ENCODE results near the gene HS3ST5.
"Not testable (repeated sequence)": the region's sequence is repeated elsewhere in the genome, so short reads cannot be mapped to it uniquely, and the experiment has no call there.

The HS3ST5 gene

DNA sequence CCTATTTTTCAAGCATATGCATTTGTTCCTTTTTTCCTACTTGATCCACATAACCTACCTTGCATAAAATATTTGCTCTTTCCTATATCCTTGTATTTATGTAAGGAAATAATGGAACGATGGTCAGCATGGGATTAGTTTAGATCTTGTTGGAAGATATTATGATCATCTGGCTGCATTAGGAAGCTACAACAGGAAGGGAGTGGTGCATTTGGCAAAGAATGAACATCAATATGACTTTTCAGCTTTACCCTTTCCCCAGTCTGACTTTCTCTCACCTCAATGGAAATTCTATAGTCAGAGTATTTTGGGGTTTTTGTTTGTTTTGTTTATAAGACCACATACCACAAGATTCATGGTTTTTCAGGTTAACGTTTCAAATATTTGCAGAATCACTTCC, 66.0 kb downstream of the HS3ST5 start:
- DNase-seq (ENCODE audit: low read depth in 2 of 2) = no peak

DNA sequence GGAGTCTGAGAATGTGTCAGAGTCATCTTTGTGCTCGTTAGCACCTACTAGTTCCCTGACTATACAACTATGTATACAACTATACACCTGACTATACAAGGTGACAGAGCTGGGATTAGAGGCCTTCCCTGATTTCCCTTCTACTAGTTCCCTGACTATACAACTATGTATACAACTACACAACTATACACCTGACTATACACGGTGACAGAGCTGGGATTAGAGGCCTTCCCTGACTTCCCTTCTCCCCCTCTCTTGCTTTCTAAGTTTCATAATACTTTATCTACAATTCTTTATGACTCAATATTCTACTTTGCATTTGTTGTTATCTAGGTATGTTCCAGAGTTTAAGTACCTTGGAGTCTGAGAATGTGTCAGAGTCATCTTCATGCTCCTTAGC, 68.0 kb downstream of the HS3ST5 start:
- no peak for DNase-seq (ENCODE audit: low read depth in 2 of 2)

DNA sequence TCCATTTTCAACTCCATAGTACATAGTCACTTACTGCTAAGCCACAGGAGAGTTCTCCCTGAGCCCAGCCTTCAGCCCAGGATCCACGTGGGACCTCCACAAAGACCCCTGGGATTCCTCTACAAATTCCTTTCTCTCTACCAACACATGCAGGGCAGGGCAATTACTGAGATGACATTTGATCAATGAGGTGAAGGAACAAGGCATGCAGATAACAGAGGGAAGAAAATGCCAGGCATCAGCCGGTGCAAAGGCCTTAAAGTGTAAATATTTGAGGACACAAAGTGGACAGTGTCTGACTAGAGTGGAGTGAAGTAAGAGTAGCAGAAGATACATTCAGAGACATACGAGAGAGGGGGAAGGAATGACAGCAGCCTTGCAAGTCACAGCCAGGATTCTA, 70.2 kb downstream of the HS3ST5 start:
- DNase-seq (ENCODE audit: low read depth in 2 of 2) = no peak

DNA sequence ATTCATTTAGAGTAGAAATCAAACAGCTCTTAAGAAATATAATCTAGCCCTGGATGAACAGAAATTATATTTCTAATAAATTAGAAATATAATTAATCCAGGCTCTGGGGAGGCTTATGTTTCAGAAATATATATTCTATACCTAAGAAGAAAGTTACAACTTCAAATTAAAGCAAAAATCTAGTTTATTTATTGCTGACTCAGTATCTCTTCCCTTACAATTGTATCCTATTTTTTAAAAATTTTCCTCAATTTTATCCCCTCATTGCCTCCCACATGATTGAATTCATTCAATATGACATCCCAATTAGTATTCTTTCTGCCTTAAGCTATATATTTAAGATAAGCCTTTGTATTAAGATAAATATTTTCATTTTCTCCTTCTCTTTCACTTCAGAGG, 71.4 kb downstream of the HS3ST5 start:
- DNase-seq (ENCODE audit: low read depth in 2 of 2) = no peak

DNA sequence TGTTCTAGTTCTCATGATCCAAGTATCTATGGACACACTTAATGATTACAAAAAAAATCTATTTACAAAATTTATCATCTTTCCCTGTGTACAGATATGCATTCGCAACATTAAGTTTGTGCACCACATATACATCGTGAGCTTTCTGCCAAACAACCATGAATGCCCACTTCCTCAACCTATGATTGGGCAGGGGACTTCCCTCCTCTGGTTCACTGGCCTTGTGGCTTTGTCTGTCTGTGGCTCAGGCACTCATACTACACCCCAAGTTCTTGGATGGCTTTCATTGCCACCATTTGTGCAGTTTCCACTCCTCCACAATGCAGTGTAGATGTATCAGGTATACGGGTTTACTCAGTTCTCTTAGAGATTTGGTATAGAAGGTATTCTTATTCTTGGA, 74.9 kb downstream of the HS3ST5 start:
- DNase-seq (ENCODE audit: low read depth in 2 of 2) = no peak

DNA sequence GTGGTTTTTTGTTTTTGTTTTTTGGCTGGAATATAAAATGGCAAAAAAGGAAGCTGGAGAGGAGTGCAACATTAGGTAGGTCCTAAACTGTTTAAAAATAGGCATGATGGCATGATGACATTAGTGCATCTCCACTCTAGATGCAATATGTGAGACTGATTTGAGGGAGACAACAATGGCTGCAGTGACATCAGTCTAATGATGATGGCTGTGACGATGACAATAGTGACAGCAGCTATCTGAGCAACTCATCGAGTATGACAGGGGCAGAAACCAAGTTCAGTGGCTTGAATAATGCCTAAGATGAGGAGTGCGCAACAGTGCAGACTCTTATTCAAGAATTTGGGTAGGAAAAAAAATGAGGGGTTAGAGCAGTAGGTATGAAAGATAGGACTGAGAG, 82.0 kb downstream of the HS3ST5 start:
- no peak for DNase-seq (ENCODE audit: low read depth in 2 of 2)

DNA sequence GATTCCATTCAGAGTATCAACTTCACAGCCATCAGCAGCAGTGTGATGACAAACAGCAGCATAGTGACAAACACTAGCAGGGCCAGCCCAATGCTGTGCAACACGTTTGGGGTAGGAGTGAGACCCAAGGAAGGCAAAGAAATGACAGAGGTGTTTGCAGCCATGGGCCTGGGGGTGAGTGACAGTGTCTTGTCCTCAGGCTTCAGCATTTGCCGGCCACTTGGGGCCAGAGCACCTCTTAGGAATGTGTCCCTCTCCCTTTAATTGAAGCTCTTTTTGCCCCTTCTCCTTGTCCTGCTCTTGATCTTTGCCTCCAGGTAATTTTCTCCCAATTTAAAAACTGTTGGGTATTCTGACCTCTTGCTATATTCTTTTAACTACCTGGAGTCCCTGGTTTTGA, 84.4 kb downstream of the HS3ST5 start:
- DNase-seq (ENCODE audit: low read depth in 2 of 2) = no peak

DNA sequence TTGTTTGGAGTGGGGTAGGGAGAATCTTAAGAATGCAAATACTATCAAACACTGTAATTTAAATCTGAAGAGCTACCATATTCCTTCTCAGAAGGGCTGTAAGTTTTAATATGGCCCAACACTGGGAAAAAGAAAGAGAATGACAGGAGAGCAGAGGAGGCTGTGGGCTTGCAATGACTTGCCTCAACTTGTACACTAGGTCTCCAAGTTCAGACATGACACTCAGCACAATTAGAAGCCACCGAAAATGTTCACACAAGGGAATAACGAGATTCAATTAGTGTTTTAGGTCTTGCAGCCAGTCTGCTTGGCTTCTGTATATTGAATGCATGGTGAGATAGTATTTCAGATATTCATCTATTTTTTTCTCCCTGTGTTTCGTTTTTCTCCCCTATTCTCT, 89.4 kb downstream of the HS3ST5 start:
- DNase-seq (ENCODE audit: low read depth in 2 of 2) = no peak

DNA sequence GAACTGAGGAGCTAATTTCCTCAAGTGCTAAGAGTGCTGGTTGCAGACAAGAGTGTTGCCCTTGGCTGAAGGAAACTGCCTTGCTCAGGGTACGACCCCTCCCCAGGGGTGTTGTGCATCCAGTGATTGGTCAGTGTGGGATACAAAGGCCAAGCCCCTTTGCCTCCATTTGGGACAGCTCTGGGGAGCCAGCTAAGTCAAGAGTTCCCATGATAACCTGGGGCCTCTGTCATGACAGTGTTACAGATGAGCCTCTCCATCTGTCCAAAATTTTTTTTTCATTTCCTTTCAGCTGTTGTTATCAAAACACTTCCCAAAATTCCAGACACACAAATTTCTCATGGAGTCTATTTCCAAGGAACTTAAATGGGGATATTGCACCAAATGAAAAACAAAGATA, 93.3 kb downstream of the HS3ST5 start:
- no peak for DNase-seq (ENCODE audit: low read depth in 2 of 2)

DNA sequence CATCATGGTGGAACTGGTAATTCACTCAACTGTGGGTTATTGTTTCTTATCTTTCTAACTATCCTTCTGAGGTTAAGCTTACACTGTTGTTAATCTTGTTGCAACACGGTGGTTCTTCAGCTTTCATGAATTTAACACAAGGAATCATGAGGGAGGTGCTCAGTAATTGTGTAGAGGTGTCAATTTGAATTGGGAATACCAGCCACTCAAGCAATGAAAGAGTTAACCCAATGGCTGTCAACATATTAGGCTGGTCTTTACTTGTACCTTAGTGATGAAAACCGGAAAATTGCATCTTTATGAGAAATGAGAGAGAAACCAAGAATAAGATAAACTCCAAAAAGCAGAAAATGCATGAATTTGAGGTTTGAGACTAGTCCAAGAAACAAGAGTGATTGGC, 95.7 kb downstream of the HS3ST5 start:
- DNase-seq (ENCODE audit: low read depth in 2 of 2) = no peak

DNA sequence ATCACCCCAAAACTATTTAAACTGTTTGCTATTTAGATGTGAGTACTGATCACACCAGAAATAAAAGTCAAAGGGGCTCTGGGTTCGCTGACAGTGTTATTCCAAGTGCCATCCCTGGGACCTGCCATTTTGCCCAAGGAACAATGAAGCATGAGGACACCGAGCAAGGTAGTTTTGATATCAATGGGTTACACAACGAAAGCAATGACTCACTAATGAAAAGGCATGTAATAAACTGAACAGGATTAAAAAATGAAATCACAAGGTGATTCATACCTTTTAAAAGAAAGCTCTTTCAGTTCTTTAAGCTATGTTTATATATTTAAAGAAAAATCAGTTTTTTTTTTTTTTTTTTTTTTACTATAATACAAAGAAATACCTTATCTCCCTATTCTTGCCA, 102.0 kb downstream of the HS3ST5 start:
- no peak for DNase-seq (ENCODE audit: low read depth in 2 of 2)

DNA sequence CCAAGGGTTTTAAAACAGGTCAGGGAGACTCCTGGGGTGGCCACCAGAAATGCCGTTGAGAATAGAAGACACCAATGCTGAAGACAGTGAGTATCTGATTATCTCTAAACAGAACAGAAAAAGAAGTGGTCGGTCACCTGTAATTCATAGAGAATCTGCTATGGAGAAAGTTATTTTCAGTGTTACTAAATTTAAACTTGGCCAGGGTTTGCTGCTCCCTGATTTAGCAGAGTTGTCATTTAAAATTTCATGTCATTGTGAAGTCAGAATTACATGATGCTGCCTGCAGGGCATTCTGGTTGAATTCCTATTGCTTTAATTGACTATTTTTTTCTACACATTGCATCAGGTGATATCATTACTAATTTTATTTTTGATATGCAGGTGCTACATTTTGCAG, 114.1 kb downstream of the HS3ST5 start:
- DNase-seq (ENCODE audit: low read depth in 2 of 2) = no peak

DNA sequence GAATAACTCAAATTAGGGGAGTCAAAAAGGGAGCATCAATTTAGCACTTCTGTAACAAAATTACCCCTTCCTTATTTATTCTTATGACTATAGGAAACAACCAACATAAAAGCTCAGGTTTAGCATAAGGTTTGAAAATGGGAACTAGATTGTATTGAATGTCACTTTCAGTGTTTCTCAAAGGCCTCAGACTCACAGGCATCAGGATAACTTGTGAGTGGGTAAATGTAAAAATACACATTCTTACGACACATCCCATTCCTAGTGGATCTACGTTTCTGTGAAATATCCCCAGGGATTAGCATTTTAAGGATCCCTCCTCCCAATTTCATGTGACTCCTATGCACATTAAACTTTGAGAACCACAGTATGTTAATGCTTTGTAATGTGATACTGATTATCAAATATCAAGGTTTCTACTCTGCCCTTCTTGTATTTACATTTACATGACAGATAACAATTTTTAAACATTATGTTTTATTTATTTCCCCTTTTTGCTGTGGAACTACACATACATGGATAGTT, 114.8 kb downstream of the HS3ST5 start:
- no peak for DNase-seq (ENCODE audit: low read depth in 2 of 2)

DNA sequence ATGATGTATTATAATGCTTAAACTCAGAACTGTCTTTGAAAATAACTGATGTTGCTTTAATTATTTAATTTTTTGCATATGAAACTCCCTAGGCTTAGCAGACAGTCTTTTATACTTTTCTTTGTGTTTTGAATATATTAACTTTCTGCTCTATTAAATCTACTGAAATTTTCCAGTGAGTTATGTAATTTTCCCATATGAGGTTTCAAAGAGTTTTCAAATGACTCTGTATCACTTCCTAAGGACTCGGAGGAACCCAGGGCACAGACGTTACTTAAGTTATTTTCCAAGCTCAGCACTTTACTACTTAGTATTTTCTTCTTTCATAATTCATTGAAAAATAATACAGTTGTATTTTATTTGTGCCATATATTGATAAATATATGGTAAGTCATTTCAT, 122.6 kb downstream of the HS3ST5 start:
- no peak for DNase-seq (ENCODE audit: low read depth in 2 of 2)

DNA sequence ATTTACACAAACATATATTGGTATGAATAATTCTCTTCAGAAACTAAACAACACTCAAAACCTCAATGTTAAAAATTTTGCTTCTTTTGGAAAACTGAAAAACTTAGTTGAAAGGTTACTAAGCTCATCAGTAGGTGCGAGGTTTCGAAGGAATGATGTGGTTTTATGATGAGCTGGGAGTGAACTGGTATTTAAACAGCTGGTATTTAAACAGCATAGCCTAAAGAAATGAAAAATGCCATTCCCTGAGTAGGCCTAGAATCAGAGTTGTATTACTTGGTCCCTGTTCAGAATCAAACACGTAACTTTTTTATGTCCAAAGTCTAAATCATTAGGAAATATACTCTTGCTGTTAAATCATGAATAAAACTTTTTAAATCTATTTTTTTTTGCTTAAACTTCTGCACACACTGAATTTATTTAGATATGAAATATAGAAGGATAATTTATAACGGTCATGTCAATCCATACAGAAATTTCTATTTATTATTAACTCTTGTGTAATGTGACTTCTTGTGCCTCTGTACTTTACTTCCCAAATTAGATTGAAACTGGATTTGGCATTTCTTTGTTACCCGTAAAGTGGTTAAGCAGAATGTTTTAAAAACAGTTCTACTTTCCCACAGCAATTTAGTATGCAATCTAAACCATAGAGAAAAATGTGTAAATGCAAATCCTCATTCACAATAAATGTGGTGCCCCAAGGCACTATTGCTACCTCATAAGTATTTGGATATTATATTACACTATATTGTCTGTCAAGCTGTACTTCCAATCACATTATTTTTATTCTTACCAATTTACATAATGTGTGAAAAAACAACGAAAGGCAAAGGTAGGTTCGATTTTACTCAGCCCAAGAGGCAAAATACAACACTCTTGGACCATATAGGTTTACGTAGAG, 124.1 kb downstream of the HS3ST5 start:
- no peak for DNase-seq (ENCODE audit: low read depth in 2 of 2)

DNA sequence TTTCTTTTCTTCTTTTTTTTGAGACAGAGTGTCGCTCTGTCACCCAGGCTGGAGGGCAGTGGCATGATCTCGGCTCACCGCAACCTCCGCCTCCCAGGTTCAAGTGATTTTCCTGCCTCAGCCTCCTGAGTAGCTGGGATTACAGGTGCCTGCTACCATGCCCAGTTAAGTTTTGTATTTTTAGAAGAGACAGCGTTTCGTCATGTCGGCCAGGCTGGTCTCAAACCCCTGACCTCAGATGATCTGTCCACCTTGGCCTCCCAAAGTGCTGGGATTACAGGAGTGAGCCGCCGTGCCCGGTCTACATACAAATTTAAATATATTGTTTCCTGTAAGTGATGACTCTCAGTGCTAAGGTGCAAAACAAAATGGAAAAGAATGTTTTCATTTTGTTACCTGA, 124.8 kb downstream of the HS3ST5 start:
- not testable (repeated sequence) for DNase-seq (ENCODE audit: low read depth in 2 of 2)

DNA sequence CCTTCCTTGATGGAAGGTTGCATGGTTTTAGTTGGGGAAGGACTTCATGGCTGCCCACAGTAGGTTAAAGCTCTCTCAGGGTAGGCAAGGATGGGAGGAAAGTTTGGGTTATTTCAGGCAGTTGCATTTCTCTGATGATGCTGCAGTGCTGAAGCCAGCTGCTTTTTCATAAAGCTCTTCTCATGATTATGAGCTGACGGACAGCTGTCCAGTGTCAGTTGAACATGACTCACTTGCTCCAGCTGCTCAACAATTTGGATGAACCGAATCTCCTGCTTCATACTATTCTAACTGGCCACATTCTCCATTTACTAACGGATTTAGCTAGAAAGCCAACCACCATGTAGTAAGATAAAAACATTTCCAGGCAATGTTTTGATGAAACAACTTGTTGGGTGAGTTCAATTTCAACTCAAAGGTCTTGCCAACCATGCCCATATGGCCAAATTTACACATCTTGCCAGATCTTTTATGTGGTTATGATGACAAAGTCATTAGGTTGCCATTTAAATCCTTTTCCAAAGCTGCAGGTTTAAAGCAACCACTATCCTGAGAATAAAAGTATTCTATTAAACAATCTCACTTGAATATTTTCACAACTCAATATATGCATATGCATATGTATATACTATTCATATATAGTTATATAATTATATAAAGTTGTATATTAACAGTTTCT, 125.9 kb downstream of the HS3ST5 start:
- DNase-seq (ENCODE audit: low read depth in 2 of 2) = no peak

DNA sequence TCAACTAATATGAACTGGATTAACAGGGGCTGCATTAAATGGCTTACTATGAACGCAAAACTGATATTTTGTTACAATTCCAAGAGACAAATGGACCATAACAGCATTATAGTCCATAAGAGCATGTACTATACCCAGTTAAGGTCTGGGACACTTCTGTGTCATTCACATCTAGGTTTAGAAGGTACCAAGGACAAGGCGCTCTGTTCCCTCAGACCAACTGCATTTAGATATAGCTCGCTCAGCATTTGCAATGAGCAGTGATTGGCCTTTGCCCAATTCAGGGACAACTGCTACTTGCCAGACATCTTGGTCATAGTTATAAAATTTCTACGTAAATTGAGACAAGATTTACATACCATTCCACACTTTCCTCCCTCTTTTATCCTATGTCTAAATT, 132.4 kb downstream of the HS3ST5 start:
- DNase-seq (ENCODE audit: low read depth in 2 of 2) = no peak

DNA sequence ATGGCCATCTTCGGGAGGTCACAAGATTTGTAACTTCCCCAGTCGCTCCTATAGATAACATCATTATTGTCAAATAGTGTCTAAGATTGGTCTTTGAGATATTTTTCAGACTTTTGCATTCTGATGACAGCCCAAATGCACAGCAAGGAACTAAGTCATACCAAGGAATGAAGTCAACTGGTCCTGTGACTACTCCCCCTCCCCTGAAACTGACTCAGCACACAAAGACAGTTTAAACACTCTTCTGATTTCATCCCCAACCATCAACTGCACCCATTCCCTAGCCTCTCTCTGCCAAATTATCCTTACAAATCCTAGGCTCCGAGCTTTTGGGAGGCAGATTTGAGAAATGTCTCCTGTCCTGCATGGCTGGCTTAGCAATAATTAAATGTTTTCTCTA, 139.4 kb downstream of the HS3ST5 start:
- no peak for DNase-seq (ENCODE audit: low read depth in 2 of 2)

DNA sequence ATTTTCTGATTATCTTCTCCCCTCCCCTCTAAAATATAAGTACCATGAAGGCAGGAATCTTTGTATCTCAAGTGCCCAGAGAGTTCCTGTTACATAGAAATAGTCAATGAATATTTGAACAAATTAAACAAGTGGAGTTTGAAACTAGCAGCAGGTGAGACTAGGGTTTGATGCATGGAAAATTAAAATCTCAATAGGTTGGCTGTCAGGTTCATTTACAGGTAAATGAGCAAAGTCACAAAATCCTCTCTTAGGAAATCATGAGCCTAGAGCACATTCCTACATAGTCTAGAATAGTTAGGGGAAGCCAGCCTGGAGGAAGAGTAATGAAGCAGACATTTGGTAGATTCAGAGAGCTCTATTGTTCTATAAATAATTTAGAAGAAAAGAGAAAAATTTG, 140.4 kb downstream of the HS3ST5 start:
- no peak for DNase-seq (ENCODE audit: low read depth in 2 of 2)

DNA sequence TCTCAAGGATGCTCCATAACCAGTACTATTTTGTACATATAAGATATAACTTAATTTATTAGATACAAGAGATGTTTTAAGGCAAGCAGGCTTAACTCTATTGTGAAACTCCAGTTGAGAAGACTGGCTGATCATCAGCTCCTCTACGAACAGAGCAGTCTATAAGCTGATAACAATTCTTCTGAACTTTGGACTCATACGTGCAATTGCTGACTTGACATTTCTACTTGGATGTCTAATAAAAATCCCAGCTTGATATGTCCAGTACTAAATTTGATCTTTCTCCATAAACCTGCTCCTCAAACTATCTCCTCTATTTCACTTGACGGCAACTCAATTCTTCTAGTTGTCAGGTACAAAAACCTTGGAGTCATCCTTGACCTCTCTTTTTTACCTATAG, 141.9 kb downstream of the HS3ST5 start:
- DNase-seq (ENCODE audit: low read depth in 2 of 2) = no peak

DNA sequence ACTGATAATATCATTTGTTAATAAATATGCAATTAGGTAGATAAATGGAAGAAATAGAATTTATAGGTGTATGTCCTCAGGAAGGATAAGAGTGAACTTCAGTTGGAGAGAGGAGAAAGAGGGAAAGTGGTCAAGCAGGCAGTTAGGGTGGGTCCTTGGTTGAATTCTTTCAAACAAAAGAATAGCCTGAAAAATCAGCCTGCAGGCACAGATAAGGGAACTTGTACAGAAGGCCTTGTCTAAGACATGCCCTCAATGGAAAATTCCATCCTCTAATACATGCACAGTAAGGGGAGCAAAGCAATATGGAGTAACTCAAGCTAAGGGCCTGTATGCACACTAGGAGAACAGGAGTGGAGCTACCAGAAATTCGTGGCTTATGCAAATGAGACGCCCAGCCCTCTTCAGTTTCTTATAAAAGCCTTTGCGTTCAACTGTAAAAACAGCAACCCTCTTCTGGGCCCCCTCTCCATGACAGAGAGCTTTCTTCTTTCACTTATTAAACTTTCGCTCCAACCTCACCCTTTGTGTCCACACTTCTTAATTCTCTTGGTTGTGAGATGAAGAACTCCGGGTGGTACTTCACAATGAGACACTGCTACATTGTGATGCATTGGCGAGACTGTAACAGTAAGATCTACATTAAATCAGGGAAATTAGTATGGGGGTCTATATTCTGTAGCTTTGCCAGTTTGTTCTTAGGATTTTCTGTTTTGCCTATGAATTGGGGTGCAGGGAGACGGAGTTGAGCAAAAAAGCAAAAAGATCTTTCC, 147.0 kb downstream of the HS3ST5 start:
- no peak for DNase-seq (ENCODE audit: low read depth in 2 of 2)

DNA sequence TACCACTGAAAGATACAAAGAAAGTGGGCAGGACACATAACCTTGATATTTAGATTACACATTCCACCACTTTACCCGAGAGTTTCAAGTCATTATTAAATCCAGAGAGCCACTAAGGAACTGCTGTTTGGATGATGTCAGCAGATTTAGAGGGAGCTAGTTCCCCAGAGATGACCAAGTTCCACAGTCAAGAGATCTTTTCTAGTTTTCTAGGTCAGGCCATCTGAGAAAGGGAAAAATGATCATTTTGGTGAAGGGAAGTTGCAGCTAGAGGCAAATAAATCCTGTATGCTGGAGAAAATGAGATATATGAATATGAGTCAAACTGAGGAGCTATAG, 147.8 kb downstream of the HS3ST5 start:
- no peak for DNase-seq (ENCODE audit: low read depth in 2 of 2)
